OCI-LY3 (cell line): ENCODE results near the gene CYP4A22.
"Not testable (repeated sequence)": the region's sequence is repeated elsewhere in the genome, so short reads cannot be mapped to it uniquely, and the experiment has no call there.

Source experiments
- H2AFZ ChIP-seq: fragments of 200-600, 300-600 bp; shearing (Covaris generic); 2 replicates; pipeline ENCODE4 v1.6.0; 2014; ENCODE audit warnings: antibody characterized with exemption, low read depth, low read length
- H3K27ac ChIP-seq: fragments of 200-600, 300-600 bp; sonication (generic); 2 replicates; pipeline ENCODE4 v1.5.1; 2014; ENCODE audit warnings: mild to moderate bottlenecking, low read length, moderate library complexity, mixed read lengths
- H3K27me3 ChIP-seq: fragments of 200-600, 300-600 bp; sonication (generic); 2 replicates; pipeline ENCODE4 v1.6.1; 2014; ENCODE audit warnings: low read depth, low read length, mixed read lengths
- H3K36me3 ChIP-seq: fragments of 200-600, 300-600 bp; sonication (generic); replicated peaks from 2 replicates; pipeline ENCODE3; 2014; ENCODE audit warnings: low read depth, low read length, mixed read lengths
- H3K4me1 ChIP-seq: fragments of 300-600, 200-600 bp; sonication (generic); 2 replicates; pipeline ENCODE4 v1.6.1; 2014; ENCODE audit warnings: low read length, mixed read lengths
- H3K4me2 ChIP-seq: fragments of 200-600, 300-600 bp; sonication (generic); 2 replicates; pipeline ENCODE4 v1.6.1; 2014; ENCODE audit warnings: low read length, mixed read lengths
- H3K4me3 ChIP-seq: fragments of 300-600, 200-600 bp; sonication (generic); 2 replicates; pipeline ENCODE4 v1.5.1; 2014; ENCODE audit warnings: antibody characterized with exemption, mild to moderate bottlenecking, low read length, moderate library complexity
- H3K79me2 ChIP-seq: fragments of 300-600, 200-600 bp; shearing (Covaris generic); 2 replicates; pipeline ENCODE4 v1.6.1; 2014; ENCODE audit warnings: mild to moderate bottlenecking, low read length, mixed read lengths
- H3K9ac ChIP-seq: fragments of 300-600, 200-600 bp; shearing (Covaris generic); 2 replicates; pipeline ENCODE4 v1.6.0; 2014; ENCODE audit warnings: mild to moderate bottlenecking, low read length, moderate library complexity
- H3K9me3 ChIP-seq: fragments of 200-600, 300-600 bp; shearing (Covaris generic); 2 replicates; pipeline ENCODE4 v1.6.1; 2014; ENCODE audit warnings: low read length, mixed read lengths; ENCODE audit not compliant: insufficient read depth
- H4K20me1 ChIP-seq: fragments of 200-600, 300-600 bp; sonication (generic); 2 replicates; pipeline ENCODE4 v1.6.1; 2016; ENCODE audit warnings: low read length, mixed read lengths; ENCODE audit not compliant: insufficient read depth
- EZH2phosphoT487 ChIP-seq: fragments of 200-600 bp; shearing (Covaris generic); IDR thresholded peaks from 2 replicates; pipeline ENCODE4 v1.6.1; 2018; ENCODE audit warnings: antibody characterized with exemption, mixed run types, low read depth
- TF ChIP-seq, protein P1 (sequence below): fragments of 200-600, 300-600 bp; sonication (generic); IDR thresholded peaks from 2 replicates; pipeline ENCODE4 v1.5.1; 2014; ENCODE audit warnings: antibody characterized with exemption, low read length, low read depth

CYP4A22 gene

DNA sequence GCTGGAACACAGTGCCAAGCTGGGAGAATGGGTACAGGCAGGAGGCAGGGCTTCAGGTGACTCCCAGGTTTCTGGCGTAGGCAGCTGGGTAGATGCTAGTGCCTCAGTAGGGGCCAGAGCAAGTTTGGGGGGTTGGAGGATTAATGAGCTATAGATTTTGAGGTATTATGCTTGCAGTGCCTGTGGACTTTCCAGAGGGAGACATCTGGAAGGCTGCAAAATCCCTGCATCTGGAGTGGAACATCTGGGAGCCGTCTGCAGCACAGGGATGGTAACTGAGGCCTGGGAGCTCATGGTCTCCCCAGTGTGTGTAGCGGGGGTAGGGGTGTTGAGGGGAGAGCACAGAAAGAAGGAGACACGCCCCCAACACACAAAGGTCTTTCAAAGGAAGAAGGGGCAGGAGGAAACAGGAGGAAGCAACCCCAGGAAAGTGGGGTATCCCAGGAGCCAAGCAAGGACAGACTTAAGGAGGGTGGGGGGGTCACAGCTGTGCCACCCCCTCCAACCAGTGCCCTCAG, 54.8 kb downstream of the CYP4A22 start:
- Histone ChIP-seq H3K36me3 (no peaks in the 10 kb centered on the region), H2AFZ (no peak overlapping the region), H3K4me1 (no peaks in the 10 kb centered on the region), H3K79me2 (no peaks in the 10 kb centered on the region), H3K4me2 (no peak overlapping the region), H3K9ac (no peak overlapping the region), H3K27me3 (no peaks in the 10 kb centered on the region), H4K20me1 (no peaks in the 10 kb centered on the region), H3K4me3 (no peak overlapping the region), H3K9me3 (no peaks in the 10 kb centered on the region), H3K27ac (no peak overlapping the region)
- TF ChIP-seq EZH2phosphoT487 = no peak
- TF ChIP-seq, protein P1, sequence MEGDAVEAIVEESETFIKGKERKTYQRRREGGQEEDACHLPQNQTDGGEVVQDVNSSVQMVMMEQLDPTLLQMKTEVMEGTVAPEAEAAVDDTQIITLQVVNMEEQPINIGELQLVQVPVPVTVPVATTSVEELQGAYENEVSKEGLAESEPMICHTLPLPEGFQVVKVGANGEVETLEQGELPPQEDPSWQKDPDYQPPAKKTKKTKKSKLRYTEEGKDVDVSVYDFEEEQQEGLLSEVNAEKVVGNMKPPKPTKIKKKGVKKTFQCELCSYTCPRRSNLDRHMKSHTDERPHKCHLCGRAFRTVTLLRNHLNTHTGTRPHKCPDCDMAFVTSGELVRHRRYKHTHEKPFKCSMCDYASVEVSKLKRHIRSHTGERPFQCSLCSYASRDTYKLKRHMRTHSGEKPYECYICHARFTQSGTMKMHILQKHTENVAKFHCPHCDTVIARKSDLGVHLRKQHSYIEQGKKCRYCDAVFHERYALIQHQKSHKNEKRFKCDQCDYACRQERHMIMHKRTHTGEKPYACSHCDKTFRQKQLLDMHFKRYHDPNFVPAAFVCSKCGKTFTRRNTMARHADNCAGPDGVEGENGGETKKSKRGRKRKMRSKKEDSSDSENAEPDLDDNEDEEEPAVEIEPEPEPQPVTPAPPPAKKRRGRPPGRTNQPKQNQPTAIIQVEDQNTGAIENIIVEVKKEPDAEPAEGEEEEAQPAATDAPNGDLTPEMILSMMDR = no peak

DNA sequence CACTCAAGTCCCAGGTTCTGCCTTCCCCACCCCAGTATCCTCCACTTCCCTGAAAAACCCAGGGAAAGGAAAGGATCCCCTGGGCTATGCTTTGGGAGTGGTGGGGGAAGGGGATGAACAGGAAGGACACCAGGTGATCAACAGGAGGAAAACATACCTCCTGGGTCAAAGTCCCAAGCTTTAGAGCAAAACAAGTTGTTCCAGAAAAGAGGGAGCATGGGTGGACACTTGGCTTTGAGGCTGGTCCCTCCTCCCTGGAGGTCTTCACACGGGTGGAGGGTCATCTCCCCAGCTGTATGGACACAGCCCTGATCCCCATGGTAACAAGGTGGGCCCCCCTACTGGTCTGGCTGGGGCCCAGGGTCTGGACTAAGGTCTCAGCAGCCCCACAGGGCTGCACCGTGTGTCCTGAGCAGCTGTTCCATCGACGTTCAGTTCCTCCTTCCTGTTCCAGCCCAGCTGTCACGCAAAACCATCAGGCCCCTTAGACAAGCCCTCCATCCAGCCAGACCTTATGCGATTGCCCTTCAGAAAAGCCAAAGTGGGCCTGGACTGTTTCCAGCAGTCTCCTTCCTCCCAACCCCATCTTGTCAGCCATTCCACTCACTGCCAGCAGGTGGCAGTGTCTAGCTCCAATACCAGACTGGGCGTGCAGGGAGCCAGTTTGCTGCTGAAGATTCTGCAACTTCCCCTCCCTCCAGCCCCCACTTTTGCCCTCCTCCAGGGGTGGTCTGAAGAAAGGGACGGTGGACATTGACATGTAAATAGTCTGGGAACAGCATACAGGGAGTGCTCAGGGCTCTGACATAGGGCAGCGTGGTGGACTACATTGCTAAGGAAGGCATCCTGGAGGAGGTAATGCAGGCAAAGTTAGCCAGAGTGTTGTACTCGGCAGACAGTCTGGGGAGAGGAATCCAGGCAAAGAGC, 55.5 kb downstream of the CYP4A22 start:
- TF ChIP-seq, protein P1 = peak; percentile 79
- TF ChIP-seq EZH2phosphoT487 = no peak
- H3K4me2 ChIP-seq = peak overlapping the region; percentile 60
- H3K27me3 ChIP-seq = no peaks in the 10 kb centered on the region
- H3K4me3 ChIP-seq = peak overlapping the region; percentile 33; the same call in 1 of the 2 replicates
- peak overlapping the region; percentile 65; the same call in 1 of the 2 replicates for H2AFZ ChIP-seq
- no peaks in the 10 kb centered on the region for H3K4me1 ChIP-seq
- no peaks in the 10 kb centered on the region for H3K79me2 ChIP-seq
- H3K9ac ChIP-seq = no peak overlapping the region
- no peaks in the 10 kb centered on the region for H3K36me3 ChIP-seq
- H3K9me3 ChIP-seq = no peaks in the 10 kb centered on the region
- no peak overlapping the region for H3K27ac ChIP-seq
- no peaks in the 10 kb centered on the region for H4K20me1 ChIP-seq

DNA sequence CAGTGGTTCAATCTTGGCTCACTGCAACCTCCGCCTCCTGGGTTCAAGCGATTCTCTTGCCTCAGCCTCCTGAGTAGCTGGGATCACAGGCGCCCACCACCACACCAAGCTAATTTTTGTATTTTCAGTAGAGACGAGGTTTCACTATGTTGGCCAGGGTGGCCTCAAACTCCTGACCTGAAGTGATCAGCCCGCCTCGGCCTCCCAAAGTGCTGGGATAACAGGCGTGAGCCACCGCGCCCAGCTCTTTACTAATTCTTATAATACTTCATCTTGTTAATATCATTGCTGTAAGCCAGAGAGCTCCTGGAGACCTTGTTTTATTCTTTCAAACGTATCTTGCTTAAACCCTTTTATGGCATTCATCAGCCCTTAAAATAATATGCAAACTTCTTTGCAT, 56.3 kb downstream of the CYP4A22 start:
- not testable (repeated sequence) for H3K9ac ChIP-seq, H4K20me1 ChIP-seq, H3K4me3 ChIP-seq, H3K4me2 ChIP-seq, H3K9me3 ChIP-seq, H3K27me3 ChIP-seq, H2AFZ ChIP-seq, H3K4me1 ChIP-seq, H3K36me3 ChIP-seq, H3K79me2 ChIP-seq, H3K27ac ChIP-seq

DNA sequence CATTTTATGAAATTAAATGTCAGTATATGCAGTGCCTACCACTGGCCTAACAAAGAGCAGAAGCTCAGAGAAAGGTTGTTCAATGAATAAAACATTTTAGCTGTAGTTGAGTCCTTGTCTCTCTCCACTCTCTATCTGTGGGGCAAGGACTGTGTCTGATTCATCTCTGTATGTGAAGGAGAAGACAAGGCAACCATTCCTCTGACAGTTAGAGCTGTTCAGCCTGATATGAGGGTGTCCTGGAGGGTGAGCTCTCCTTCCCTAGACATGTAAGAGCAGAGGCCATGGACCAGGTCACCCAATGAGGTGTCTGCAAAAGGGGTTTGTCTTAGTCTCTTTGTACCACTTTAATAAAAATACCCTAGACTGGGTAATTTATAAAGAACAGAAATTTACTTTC, 57.1 kb downstream of the CYP4A22 start:
- no peaks in the 10 kb centered on the region for H3K9me3 ChIP-seq

DNA sequence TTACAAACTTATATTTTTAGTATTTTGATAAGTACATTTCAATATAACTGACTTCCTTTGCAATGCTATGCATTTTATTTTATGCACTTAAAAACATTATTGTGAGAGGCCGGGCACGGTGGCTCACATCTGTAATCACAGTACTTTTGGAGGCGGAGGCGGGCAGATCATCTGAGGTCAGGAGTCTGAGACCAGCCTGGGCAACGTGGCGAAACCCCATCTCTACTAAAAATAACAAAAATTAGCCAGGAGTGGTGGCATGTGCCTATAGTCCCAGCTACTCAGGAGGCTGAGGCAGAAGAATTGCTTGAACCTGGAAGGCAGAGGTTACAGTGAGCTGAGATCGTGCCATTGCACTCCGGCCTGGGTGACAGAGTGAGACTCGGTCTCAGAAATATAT, 58.7 kb downstream of the CYP4A22 start:
- not testable (repeated sequence) for H3K4me3 ChIP-seq, H3K27ac ChIP-seq, H3K4me1 ChIP-seq, H3K79me2 ChIP-seq, H3K4me2 ChIP-seq, H4K20me1 ChIP-seq, H2AFZ ChIP-seq, H3K36me3 ChIP-seq, H3K9ac ChIP-seq, H3K9me3 ChIP-seq, H3K27me3 ChIP-seq

More for the DNA sequence above, 57.1 kb downstream of the CYP4A22 start:
- no peak overlapping the region for H3K27ac ChIP-seq
- no peaks in the 10 kb centered on the region for H4K20me1 ChIP-seq
- no peak for TF ChIP-seq EZH2phosphoT487
- TF ChIP-seq, protein P1 = no peak
- H2AFZ ChIP-seq = no peak overlapping the region
- H3K27me3 ChIP-seq = no peaks in the 10 kb centered on the region
- H3K79me2 ChIP-seq = no peaks in the 10 kb centered on the region
- H3K4me2 ChIP-seq = no peak overlapping the region
- no peak overlapping the region for H3K4me3 ChIP-seq
- H3K4me1 ChIP-seq = peaks cover 3% of the 10 kb centered on the region; the same call in 1 of the 2 replicates
- H3K36me3 ChIP-seq = no peaks in the 10 kb centered on the region
- no peak overlapping the region for H3K9ac ChIP-seq
